Kidney capillary endothelial cell (primary cell): ENCODE data around the gene BPIFB3.
"Not testable (repeated sequence)": the region's sequence is repeated elsewhere in the genome, so short reads cannot be mapped to it uniquely, and the experiment has no call there.

Source experiments
- DNase-seq: peaks from one replicate; pipeline ENCODE4 v3.0.0-alpha.2; 2018; ENCODE audit warnings: low spot score

The BPIFB3 gene

GRCh38 chr20:33027769-33028751 is 25.6 kb upstream of the BPIFB3 start:
- DNase-seq: no peak

- no peak for DNase-seq
Observed at GRCh38 chr20:33028875-33029274, 24.8 kb upstream of the BPIFB3 start.

- no peak for DNase-seq
Observed at GRCh38 chr20:33030076-33030475, 23.6 kb upstream of the BPIFB3 start.

- DNase-seq: no peak
Observed at GRCh38 chr20:33030569-33030968, 23.1 kb upstream of the BPIFB3 start.

GRCh38 chr20:33031531-33031930 is 22.2 kb upstream of the BPIFB3 start, which contains the start of gene BPIFB6:
Gene BPIFB6, plus strand, starts transcription at chr20:33031648. Its CDS starts 0 bp downstream, at chr20:33031648.
- DNase-seq: no peak

GRCh38 chr20:33032555-33032954 is 21.1 kb upstream of the BPIFB3 start:
- DNase-seq: no peak

GRCh38 chr20:33033381-33033780 is 20.3 kb upstream of the BPIFB3 start:
- DNase-seq: no peak

- DNase-seq: no peak
Observed at GRCh38 chr20:33034115-33034514, 19.6 kb upstream of the BPIFB3 start.

- no peak for DNase-seq
Observed at GRCh38 chr20:33034901-33035492, 18.7 kb upstream of the BPIFB3 start.

GRCh38 chr20:33037456-33037855 is 16.2 kb upstream of the BPIFB3 start:
- no peak for DNase-seq

GRCh38 chr20:33038243-33038642 is 15.5 kb upstream of the BPIFB3 start:
- DNase-seq: no peak

- DNase-seq: no peak
Observed at GRCh38 chr20:33042430-33042829, 11.3 kb upstream of the BPIFB3 start.

GRCh38 chr20:33042983-33043730 is 10.5 kb upstream of the BPIFB3 start:
- DNase-seq: no peak

GRCh38 chr20:33043731-33044181 is 9.9 kb upstream of the BPIFB3 start:
- DNase-seq: no peak

- DNase-seq: not testable (repeated sequence)
Observed at GRCh38 chr20:33045129-33045721, 8.5 kb upstream of the BPIFB3 start.

- DNase-seq: no peak
Observed at GRCh38 chr20:33046412-33046811, 7.3 kb upstream of the BPIFB3 start.

- no peak for DNase-seq
Observed at GRCh38 chr20:33051333-33051732, 2.4 kb upstream of the BPIFB3 start.

- DNase-seq: no peak
Observed at GRCh38 chr20:33054381-33054780, 678 bp downstream of the BPIFB3 start.

- no peak for DNase-seq
Observed at GRCh38 chr20:33054791-33055190, 1.1 kb downstream of the BPIFB3 start.

GRCh38 chr20:33059136-33059535 is 5.4 kb downstream of the BPIFB3 start:
- DNase-seq: no peak

GRCh38 chr20:33059741-33060390 is 6.2 kb downstream of the BPIFB3 start:
- DNase-seq: no peak

GRCh38 chr20:33061658-33062028 is 7.9 kb downstream of the BPIFB3 start:
- no peak for DNase-seq
